ENCODE data around the gene PRPF8. TPM values are rescaled to one million over a fixed set of nuclear protein-coding genes. Genes with fewer than 3 reads are reported as not detected.
"Not testable (repeated sequence)": the region's sequence is repeated elsewhere in the genome, so short reads cannot be mapped to it uniquely, and the experiment has no call there.

Gene PRPF8
- polyA plus RNA-seq, 1 of the 3 experiments (the other 2 are of a cell fraction) = 149 TPM

- DNase-seq = no peak
- no peaks in the 10 kb centered on the region for H4K20me1 ChIP-seq (ENCODE audit: insufficient read depth)
- no peak for TF ChIP-seq FOXJ3 (CRISPR knock-in tag; IDR thresholded peaks at IDR 0.05)
- TF ChIP-seq SIN3A (IDR thresholded peaks at IDR 0.05; ENCODE audit: borderline replicate concordance, low read depth, low read length) = no peak
- no peak for TF ChIP-seq IRF3 (IDR thresholded peaks at IDR 0.05; ENCODE audit: low read depth, low read length)
- no peak for TF ChIP-seq EZH2phosphoT487 (IDR thresholded peaks at IDR 0.05; ENCODE audit: borderline replicate concordance, low read depth)
- no peak for TF ChIP-seq RAD21 (IDR thresholded peaks at IDR 0.05; ENCODE audit: low read length)
- TF ChIP-seq POLR2AphosphoS5 (IDR thresholded peaks at IDR 0.05; ENCODE audit: low read depth, low read length) = no peak
- no peak for TF ChIP-seq RCOR1 (IDR thresholded peaks at IDR 0.05; ENCODE audit: low read length)
- no peak for TF ChIP-seq GABPA (IDR thresholded peaks at IDR 0.05; ENCODE audit: low read depth)
- TF ChIP-seq TAF1 (IDR thresholded peaks at IDR 0.05; ENCODE audit: borderline replicate concordance, low read depth, low read length) = no peak
- no peak for TF ChIP-seq EP300 (IDR thresholded peaks at IDR 0.05; ENCODE audit: borderline replicate concordance in 1 of 2, low read depth in 1 of 2, low read length in 1 of 2)
- TF ChIP-seq YY1 (IDR thresholded peaks at IDR 0.05; ENCODE audit: low read depth) = no peak
- no peaks in the 10 kb centered on the region for H3K9me2 ChIP-seq
- no peaks in the 10 kb centered on the region for H3K36me3 ChIP-seq (replicated peaks in 1 of 2; ENCODE audit: control insufficient read depth in 1 of 2, insufficient read depth in 2 of 2, low read length in 1 of 2)
- no peak overlapping the region for H3K4me3 ChIP-seq (ENCODE audit: low read depth in 2 of 2, low read length in 1 of 2)
- no peak overlapping the region for H3K9ac ChIP-seq
- H3K79me2 ChIP-seq (ENCODE audit: insufficient read depth) = no peaks in the 10 kb centered on the region
- no peaks in the 10 kb centered on the region for H3F3A ChIP-seq (replicated peaks; ENCODE audit: insufficient read depth)
- no peaks in the 10 kb centered on the region for H3K27me3 ChIP-seq (ENCODE audit: insufficient read depth)
- H3K4me1 ChIP-seq (ENCODE audit: control insufficient read depth in 1 of 2, insufficient read depth in 2 of 2, low read depth in 1 of 2, low read length in 1 of 2) = no peaks in the 10 kb centered on the region; a peak in 1 of 4 replicates
- H3K4me2 ChIP-seq = no peak overlapping the region
- H3K27ac ChIP-seq (ENCODE audit: low read depth in 2 of 2, low read length in 1 of 2) = no peak overlapping the region
- POLR2A ChIA-PET = no interaction called here
- H2AFZ ChIP-seq (ENCODE audit: low read depth) = no peak overlapping the region
- 63% methylated on average over 4 of the region's 4 CpGs for WGBS (ENCODE audit: low lambda C conversion rate)
- CTCF ChIA-PET = interaction anchor here (1.0 to 1.3 kb wide), 2 partner anchors 14 to 27 kb away, joined by 3 read pairs; no protein-coding TSS in a partner anchor
- no peaks in the 10 kb centered on the region for H3K9me3 ChIP-seq
These were observed 18.4 kb upstream of the PRPF8 start for GRCh38 chr17:1703063-1703462.

GRCh38 chr17:1699891-1700290 is 15.2 kb upstream of the PRPF8 start:
- H4K20me1 ChIP-seq (ENCODE audit: insufficient read depth); DNase-seq; H3K9me2 ChIP-seq; H3K9ac ChIP-seq; POLR2A ChIA-PET; CTCF ChIA-PET; H3K27me3 ChIP-seq (ENCODE audit: insufficient read depth); H3K36me3 ChIP-seq (replicated peaks in 1 of 2; ENCODE audit: control insufficient read depth in 1 of 2, insufficient read depth in 2 of 2, low read length in 1 of 2); H2AFZ ChIP-seq (ENCODE audit: low read depth); H3K4me2 ChIP-seq; H3K9me3 ChIP-seq; H3K27ac ChIP-seq (ENCODE audit: low read depth in 2 of 2, low read length in 1 of 2); H3F3A ChIP-seq (replicated peaks; ENCODE audit: insufficient read depth); H3K4me1 ChIP-seq (ENCODE audit: control insufficient read depth in 1 of 2, insufficient read depth in 2 of 2, low read depth in 1 of 2, low read length in 1 of 2); H3K4me3 ChIP-seq (ENCODE audit: low read depth in 2 of 2, low read length in 1 of 2); H3K79me2 ChIP-seq (ENCODE audit: insufficient read depth): not testable (repeated sequence)
- 77% methylated on average over 5 of the region's 5 CpGs for whole genome bisulfite sequencing (ENCODE audit: low lambda C conversion rate)

- Histone ChIP-seq H3K4me1 (ENCODE audit: control insufficient read depth in 1 of 2, insufficient read depth in 2 of 2, low read depth in 1 of 2, low read length in 1 of 2) (no peaks in the 10 kb centered on the region), H3K4me2 (no peak overlapping the region), H3K9me3 (no peaks in the 10 kb centered on the region), H3K79me2 (ENCODE audit: insufficient read depth) (no peaks in the 10 kb centered on the region), H3F3A (replicated peaks; ENCODE audit: insufficient read depth) (no peaks in the 10 kb centered on the region), H3K9ac (no peak overlapping the region), H3K4me3 (ENCODE audit: low read depth in 2 of 2, low read length in 1 of 2) (no peak overlapping the region), H3K27me3 (ENCODE audit: insufficient read depth) (no peaks in the 10 kb centered on the region), H3K27ac (ENCODE audit: low read depth in 2 of 2, low read length in 1 of 2) (no peak overlapping the region), H3K36me3 (replicated peaks in 1 of 2; ENCODE audit: control insufficient read depth in 1 of 2, insufficient read depth in 2 of 2, low read length in 1 of 2) (no peaks in the 10 kb centered on the region), H3K9me2 (no peaks in the 10 kb centered on the region), H4K20me1 (ENCODE audit: insufficient read depth) (no peaks in the 10 kb centered on the region), H2AFZ (ENCODE audit: low read depth) (no peak overlapping the region)
- WGBS (ENCODE audit: low lambda C conversion rate) = 77% methylated on average over 4 of the region's 5 CpGs
- ChIA-PET POLR2A (no interaction called here), CTCF (no interaction called here)
- DNase-seq = no peak
- TF ChIP-seq RFX5 (IDR thresholded peaks at IDR 0.05; ENCODE audit: low read length) = no peak
- no peak for TF ChIP-seq JUND (IDR thresholded peaks at IDR 0.05)
- TF ChIP-seq IRF3 (IDR thresholded peaks at IDR 0.05; ENCODE audit: low read depth, low read length) = no peak
- TF ChIP-seq FOSL2 (IDR thresholded peaks at IDR 0.05; ENCODE audit: borderline replicate concordance, low read depth) = no peak
- TF ChIP-seq FOXJ3 (CRISPR knock-in tag; IDR thresholded peaks at IDR 0.05) = no peak
- no peak for TF ChIP-seq ZBTB33 (IDR thresholded peaks at IDR 0.05; ENCODE audit: borderline replicate concordance, low read depth)
- no peak for TF ChIP-seq CTCF (IDR thresholded peaks at IDR 0.05)
- no peak for TF ChIP-seq SIN3A (IDR thresholded peaks at IDR 0.05; ENCODE audit: borderline replicate concordance, low read depth, low read length)
These were observed 13.0 kb upstream of the PRPF8 start for GRCh38 chr17:1697681-1698080.
